Erythroblast (primary cell): ENCODE data around the gene SLC39A9.

Experiments used
- GATA1 ChIP-seq: IDR thresholded peaks from 2 replicates; pipeline ENCODE4 v1.6.1; 2011; ENCODE audit warnings: low read depth, mild to moderate bottlenecking, control low read depth, low read length, moderate library complexity
- POLR2A ChIP-seq: IDR thresholded peaks from 2 replicates; pipeline ENCODE4 v1.6.1; 2011; ENCODE audit warnings: mild to moderate bottlenecking, low read length

GRCh38 chr14:69493791-69494190 lies 95.3 kb downstream of the SLC39A9 start:
- TF ChIP-seq POLR2A, result no peak
- TF ChIP-seq GATA1, result no peak
